Panc1 (cell line): ENCODE data around the gene RRP7A.

Experiments
- CTCF ChIP-seq: fragments of 450-650 bp; IDR thresholded peaks from 2 replicates; pipeline ENCODE4 v1.5.1; 2017; ENCODE audit warnings: mild to moderate bottlenecking
- REST ChIP-seq, 2 experiments: IDR thresholded peaks; 2 replicates each; pipeline ENCODE4 v1.6.1; 2011 to 2012; ENCODE audit warnings: low read depth in 2 of 2, control low read depth in 1 of 2, low read length in 1 of 2, mild to moderate bottlenecking in 1 of 2, moderate library complexity in 1 of 2; ENCODE audit not compliant: insufficient read depth in 1 of 2
- SIN3A ChIP-seq: IDR thresholded peaks from 2 replicates; pipeline ENCODE4 v1.6.1; 2012; ENCODE audit warnings: low read depth, mild to moderate bottlenecking, low read length, moderate library complexity, borderline replicate concordance; ENCODE audit not compliant: insufficient read depth

- TF ChIP-seq CTCF = no peak
- no peak for TF ChIP-seq REST (IDR thresholded peaks at IDR 0.05; ENCODE audit: insufficient read depth in 1 of 2, low read depth in 2 of 2, low read length in 1 of 2)
- TF ChIP-seq SIN3A = no peak
Measured at GRCh38 chr22:42528591-42529307, 9.2 kb upstream of the RRP7A start.
